Gastrocnemius medialis (tissue), 4 donors: Measurements from ENCODE around the gene ANTXR1. TPM values are rescaled to one million over a fixed set of nuclear protein-coding genes. Genes with fewer than 3 reads are reported as not detected.

Experiments used
- ATAC-seq, 2 donors: fragments of 150-250 bp; one replicate each; pipeline ENCODE4 v1.9.1; 2016
- DNase-seq, 2 donors: peaks; one replicate each; pipeline ENCODE4 v3.0.0-alpha.2; 2019
- H3K27ac ChIP-seq, 4 donors: fragments of 200-600 bp; sonication (generic); 1 replicate in 1 of 4; 2 replicates in 3 of 4; pipeline ENCODE4 v1.5.1; 2016 to 2018; ENCODE audit warnings: mild to moderate bottlenecking in 2 of 4, moderate library complexity in 1 of 4
- H3K27me3 ChIP-seq, 3 donors: fragments of 200-600 bp; sonication (generic) in 2 of 3; 1 replicate in 1 of 3; 2 replicates in 2 of 3; pipeline versions ENCODE4 v1.5.1 to v1.6.0; 2016 to 2019; ENCODE audit warnings: mild to moderate bottlenecking in 1 of 3, moderate library complexity in 1 of 3
- H3K36me3 ChIP-seq, 2 donors: fragments of 200-600 bp; sonication (generic) in 1 of 2; one replicate each; pipeline ENCODE4 v1.5.1; 2017 to 2018
- H3K4me1 ChIP-seq, 2 donors: fragments of 200-600 bp; sonication (generic) in 1 of 2; one replicate each; pipeline ENCODE4 v1.5.1; 2016 to 2017; ENCODE audit warnings: mild to moderate bottlenecking in 2 of 2
- H3K4me3 ChIP-seq, 4 donors: fragments of 200-600 bp; sonication (generic) in 3 of 4; 1 replicate in 1 of 4; 2 replicates in 3 of 4; pipeline ENCODE4 v1.5.1; 2016 to 2019; ENCODE audit warnings: mild to moderate bottlenecking in 2 of 4
- H3K9me3 ChIP-seq, 3 donors: fragments of 200-600 bp; sonication (generic) in 2 of 3; 1 replicate in 1 of 3; 2 replicates in 2 of 3; pipeline ENCODE4 v1.5.1; 2016 to 2019
- CTCF ChIP-seq, 5 experiments: fragments of 450-650 bp in 3 of 5; fragments of 200-600 bp in 2 of 5; sonication (generic) in 2 of 5; IDR thresholded peaks in 4 of 5; conservative IDR thresholded peaks in 1 of 5; 1 replicate in 4 of 5; 2 replicates in 1 of 5; pipeline ENCODE4 v1.5.1; 2016 to 2019; ENCODE audit warnings: antibody characterized with exemption in 5 of 5, mild to moderate bottlenecking in 3 of 5, moderate library complexity in 3 of 5
- POLR2A ChIP-seq, 2 donors: fragments of 450-650 bp; IDR thresholded peaks; one replicate each; pipeline ENCODE4 v1.6.1; 2017; ENCODE audit warnings: antibody characterized with exemption in 2 of 2, mild to moderate bottlenecking in 2 of 2, moderate library complexity in 2 of 2
- in situ Hi-C, 4 donors: fragments of 200-750 bp; cut with MboI; loops; one replicate each; pipeline versions ENCODE4 v1.15.0 to v1.8.0; 2017; ENCODE audit warnings: low sequenced_read_pairs in 4 of 4
- intact Hi-C: fragments of 100-400 bp; cut with DNase I; formaldehyde crosslinking; loops from one replicate; pipeline ENCODE4 v1.15.1; 2023; ENCODE audit warnings: low total_unique reads
- total RNA-seq, 4 donors: library from RNA; depleted of rRNA; stranded (reverse); fragments of >200 nt; gene quantifications; one replicate each; pipeline versions ENCODE4 v1.1.0 to v1.2.3, GENCODE V29; 2016

Gene ANTXR1
- total RNA-seq, 4 donors from 2014 or later: 8.0 to 13.6 (median 9.7) TPM

- no peak overlapping the region for H3K27ac ChIP-seq
- DNase-seq: no peak
- H3K9me3 ChIP-seq: no peaks in the 10 kb centered on the region
- in situ Hi-C loops: no loop called here
- H3K27me3 ChIP-seq: no peaks in the 10 kb centered on the region
- no peak overlapping the region for H3K4me3 ChIP-seq
- no peaks in the 10 kb centered on the region for H3K36me3 ChIP-seq
- no peak for TF ChIP-seq POLR2A (IDR thresholded peaks at IDR 0.05)
- no peak for TF ChIP-seq CTCF (IDR thresholded peaks at IDR 0.05 in 4 of 5, conservative IDR thresholded peaks at IDR 0.05 in 1 of 5)
- H3K4me1 ChIP-seq: no peaks in the 10 kb centered on the region
- intact Hi-C loops: no loop called here
- ATAC-seq: no peak
These were observed 37.1 kb upstream of the ANTXR1 start for GRCh38 chr2:68975844-68976243.

- H3K4me1 ChIP-seq: no peaks in the 10 kb centered on the region
- no peak overlapping the region for H3K4me3 ChIP-seq
- H3K27ac ChIP-seq: no peak overlapping the region
- no peaks in the 10 kb centered on the region for H3K36me3 ChIP-seq
- no peak for TF ChIP-seq POLR2A (IDR thresholded peaks at IDR 0.05)
- no peak for TF ChIP-seq CTCF (IDR thresholded peaks at IDR 0.05 in 4 of 5, conservative IDR thresholded peaks at IDR 0.05 in 1 of 5)
- DNase-seq (no peak), ATAC-seq (no peak)
- intact Hi-C loops: no loop called here
- H3K9me3 ChIP-seq: no peaks in the 10 kb centered on the region
- in situ Hi-C loops: no loop called here
- H3K27me3 ChIP-seq: no peaks in the 10 kb centered on the region
These were observed 35.5 kb upstream of the ANTXR1 start for GRCh38 chr2:68977453-68977852.

- no peak for ATAC-seq
- no peak for DNase-seq
- intact Hi-C loops: no loop called here
- H3K9me3 ChIP-seq: no peaks in the 10 kb centered on the region
- H3K4me1 ChIP-seq: no peaks in the 10 kb centered on the region
- in situ Hi-C loops: no loop called here
- H3K4me3 ChIP-seq: no peak overlapping the region
- no peaks in the 10 kb centered on the region for H3K27me3 ChIP-seq
- H3K36me3 ChIP-seq: no peaks in the 10 kb centered on the region
- no peak for TF ChIP-seq POLR2A (IDR thresholded peaks at IDR 0.05)
- no peak for TF ChIP-seq CTCF (IDR thresholded peaks at IDR 0.05 in 4 of 5, conservative IDR thresholded peaks at IDR 0.05 in 1 of 5)
- no peak overlapping the region for H3K27ac ChIP-seq
These were observed 34.9 kb upstream of the ANTXR1 start for GRCh38 chr2:68978098-68978497.

- Histone ChIP-seq H3K4me3 (no peak overlapping the region), H3K36me3 (no peaks in the 10 kb centered on the region), H3K4me1 (no peaks in the 10 kb centered on the region), H3K27me3 (no peaks in the 10 kb centered on the region), H3K9me3 (no peaks in the 10 kb centered on the region), H3K27ac (no peak overlapping the region)
- no peak for DNase-seq
- no peak for ATAC-seq
- in situ Hi-C loops (no loop called here), intact Hi-C loops (no loop called here)
- TF ChIP-seq POLR2A (IDR thresholded peaks at IDR 0.05) (no peak), CTCF (IDR thresholded peaks at IDR 0.05 in 4 of 5, conservative IDR thresholded peaks at IDR 0.05 in 1 of 5) (no peak)
These were observed 32.0 kb upstream of the ANTXR1 start for GRCh38 chr2:68980956-68981355.

GRCh38 chr2:68987021-68987503 lies 25.9 kb upstream of the ANTXR1 start:
- ATAC-seq: no peak
- H3K36me3 ChIP-seq: no peaks in the 10 kb centered on the region
- H3K4me3 ChIP-seq: no peak overlapping the region
- intact Hi-C loops: no loop called here
- TF ChIP-seq CTCF (IDR thresholded peaks at IDR 0.05 in 4 of 5, conservative IDR thresholded peaks at IDR 0.05 in 1 of 5) (no peak), POLR2A (IDR thresholded peaks at IDR 0.05) (no peak)
- H3K4me1 ChIP-seq: no peaks in the 10 kb centered on the region
- no peaks in the 10 kb centered on the region for H3K9me3 ChIP-seq
- no peak for DNase-seq
- H3K27ac ChIP-seq: no peak overlapping the region
- no peaks in the 10 kb centered on the region for H3K27me3 ChIP-seq
- in situ Hi-C loops: no loop called here
